ENCODE measurements around the gene USH1G. TPM values are rescaled to one million over a fixed set of nuclear protein-coding genes. Genes with fewer than 3 reads are reported as not detected.
"Not testable (repeated sequence)": the region's sequence is repeated elsewhere in the genome, so short reads cannot be mapped to it uniquely, and the experiment has no call there.

USH1G gene
- total RNA-seq, result not detected in 2 replicates

- no peak for DNase-seq (ENCODE audit: extremely low read depth, low read depth, low spot score)
Measured at GRCh38 chr17:74922694-74923537, at the start of gene USH1G. Gene USH1G, minus strand, starts transcription at chr17:74923255. Its CDS starts 182 bp downstream, at chr17:74923073.

DNA sequence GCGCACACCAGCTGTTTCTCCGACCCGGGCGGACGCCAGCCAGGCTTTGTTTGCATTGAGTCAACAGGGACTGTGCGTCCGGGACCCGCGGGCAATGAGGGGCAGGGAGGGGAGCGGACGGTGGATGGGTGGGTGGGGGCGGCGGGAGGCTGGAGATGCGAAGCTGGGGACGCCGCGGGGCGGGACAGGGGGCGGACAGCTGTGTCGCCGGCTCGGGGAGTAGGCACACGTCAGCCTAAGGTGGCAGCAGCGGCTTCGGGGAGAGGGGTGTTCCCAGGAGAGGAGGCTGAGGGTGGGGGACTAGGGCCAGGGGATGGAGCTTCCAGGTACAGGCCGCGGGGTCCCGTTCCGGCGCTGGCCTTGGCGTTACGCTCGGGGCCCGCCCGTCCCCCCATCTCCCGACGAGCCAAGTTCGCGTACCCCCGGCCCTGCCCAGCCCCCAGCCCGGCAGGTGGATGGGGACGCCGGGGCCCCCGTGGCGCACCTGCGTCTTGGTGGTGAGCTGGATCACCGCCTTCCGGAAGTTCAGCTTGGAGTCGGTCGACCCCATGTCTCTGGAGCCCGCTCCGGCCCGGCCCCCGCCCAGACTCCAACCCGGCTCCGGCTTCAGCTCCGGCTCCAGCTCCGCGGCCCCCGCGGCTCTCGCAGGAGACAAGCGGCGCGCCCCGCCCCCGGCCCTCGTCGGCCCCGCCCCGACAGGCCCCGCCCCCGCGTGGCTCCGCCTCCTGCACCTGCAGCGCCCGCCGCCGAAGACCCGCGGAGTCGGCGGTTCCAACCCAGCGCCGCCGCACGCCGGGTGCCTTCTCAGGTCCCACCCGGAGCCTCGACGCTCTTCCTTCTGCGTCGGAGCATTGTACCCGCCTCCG is 49.3 kb upstream of the USH1G start, which contains the start of gene HID1:
HID1 (minus strand) TSS at position 653 of the 866 bp plus-strand sequence; CDS start at position 550, 103 bp downstream.
- no peak for DNase-seq (ENCODE audit: extremely low read depth, low read depth, low spot score)

DNA sequence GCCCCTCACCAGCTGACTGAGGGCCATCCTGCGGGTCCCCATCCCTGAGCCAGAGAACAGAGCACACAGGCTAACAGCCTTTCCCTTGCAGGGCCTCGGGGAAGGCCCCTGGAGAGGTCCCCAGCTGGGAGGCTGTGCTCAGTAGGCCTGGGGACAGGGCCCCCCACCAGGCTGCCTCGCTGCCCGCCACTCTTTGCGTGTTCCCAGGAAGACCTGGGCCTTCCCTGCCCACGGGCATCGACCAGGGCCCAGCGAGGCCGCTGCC is 48.7 kb upstream of the USH1G start:
- DNase-seq (ENCODE audit: extremely low read depth, low read depth, low spot score), result no peak

DNA sequence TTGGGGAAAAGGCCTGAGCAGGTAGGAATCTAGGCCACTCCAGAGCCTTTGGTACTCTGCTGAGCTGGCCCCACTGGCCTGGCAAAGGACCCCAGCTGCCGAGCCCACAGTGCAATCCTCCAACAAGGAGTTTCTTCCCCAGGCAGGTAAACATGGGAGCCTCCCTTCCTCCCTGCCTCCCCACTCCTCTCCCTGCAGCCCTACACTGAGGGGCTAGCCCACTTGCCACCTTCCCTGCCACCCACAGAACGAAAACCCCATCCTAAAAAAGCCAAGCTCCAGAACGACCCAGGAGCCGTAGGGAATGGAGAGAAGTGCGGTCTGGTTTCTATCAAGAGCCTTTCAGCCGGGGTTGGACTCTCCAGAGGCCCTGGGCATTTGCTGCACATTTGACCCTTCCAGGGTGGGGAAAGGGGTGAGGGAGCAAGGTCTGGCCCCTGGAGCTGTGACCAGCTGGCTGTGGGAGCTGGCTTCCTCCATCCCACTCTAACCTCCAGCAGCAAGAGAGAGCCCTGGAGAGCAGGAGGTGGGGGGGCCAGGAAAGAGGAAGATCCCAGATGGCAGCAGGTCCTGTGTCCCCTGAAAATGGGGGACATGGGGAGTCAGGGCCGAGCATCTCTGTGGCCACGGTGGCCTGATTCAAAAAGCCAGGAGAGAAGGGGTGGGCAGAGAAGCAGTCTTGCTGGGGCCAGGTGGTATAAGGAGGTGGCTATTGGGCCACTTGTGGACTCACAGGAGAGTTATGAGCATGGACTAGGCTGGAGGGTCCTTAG is 48.2 kb upstream of the USH1G start:
- no peak for DNase-seq (ENCODE audit: extremely low read depth, low read depth, low spot score)

DNA sequence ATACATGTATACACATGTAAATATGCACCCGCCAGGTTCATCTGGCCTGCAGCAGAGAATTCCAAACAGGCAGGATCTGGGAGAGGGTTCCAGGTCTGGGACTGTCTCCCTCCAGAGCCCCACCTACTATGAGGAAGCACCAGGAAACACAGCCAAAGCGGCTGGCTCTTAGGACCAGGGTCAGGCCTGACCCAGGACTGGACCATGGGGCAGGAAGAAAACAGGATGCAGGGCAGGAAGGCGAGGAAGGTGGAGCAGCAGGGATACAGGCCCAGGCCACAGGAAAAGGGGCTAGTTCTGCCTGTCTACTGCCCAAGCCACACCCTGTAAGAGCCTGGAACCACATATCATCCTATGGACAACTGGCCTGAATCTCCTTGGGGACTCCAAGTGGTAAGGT is 47.3 kb upstream of the USH1G start:
- no peak for DNase-seq (ENCODE audit: extremely low read depth, low read depth, low spot score)

GRCh38 chr17:74969501-74969900 is 46.4 kb upstream of the USH1G start:
- DNase-seq (ENCODE audit: extremely low read depth, low read depth, low spot score), result not testable (repeated sequence)

GRCh38 chr17:74968361-74968780 is 45.3 kb upstream of the USH1G start:
- DNase-seq (ENCODE audit: extremely low read depth, low read depth, low spot score), result no peak

- DNase-seq (ENCODE audit: extremely low read depth, low read depth, low spot score), result no peak
Measured at GRCh38 chr17:74964988-74965622, 42.0 kb upstream of the USH1G start.

DNA sequence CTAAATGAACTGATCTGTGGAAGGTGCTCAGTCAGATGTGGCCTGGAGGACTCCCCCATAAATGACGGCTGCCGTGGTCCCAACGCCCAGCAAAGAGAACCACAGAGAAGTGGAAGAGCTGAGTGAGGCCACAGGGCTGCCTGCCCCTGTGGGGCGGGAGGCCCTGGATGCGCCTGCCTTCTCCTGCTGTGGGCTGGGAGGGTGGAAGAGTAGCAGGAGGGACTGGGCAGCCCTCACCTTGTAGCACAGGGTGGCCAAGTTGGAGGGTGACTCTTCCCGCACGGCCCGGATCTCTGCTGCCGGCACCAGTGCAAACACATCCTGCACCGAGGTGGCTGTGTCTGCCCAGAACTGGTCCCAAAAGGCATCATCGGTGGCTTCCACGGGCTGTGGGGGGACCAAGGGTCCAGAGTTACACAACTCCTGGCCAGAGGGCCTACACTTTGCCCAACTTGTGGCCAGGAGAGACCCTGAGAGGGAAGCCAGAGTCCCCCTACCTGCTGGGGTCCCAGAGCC is 41.2 kb upstream of the USH1G start:
- no peak for DNase-seq (ENCODE audit: extremely low read depth, low read depth, low spot score)

- no peak for DNase-seq (ENCODE audit: extremely low read depth, low read depth, low spot score)
Measured at GRCh38 chr17:74963656-74964055, 40.6 kb upstream of the USH1G start.

- DNase-seq (ENCODE audit: extremely low read depth, low read depth, low spot score), result no peak
Measured at GRCh38 chr17:74962622-74963394, 39.8 kb upstream of the USH1G start.

DNA sequence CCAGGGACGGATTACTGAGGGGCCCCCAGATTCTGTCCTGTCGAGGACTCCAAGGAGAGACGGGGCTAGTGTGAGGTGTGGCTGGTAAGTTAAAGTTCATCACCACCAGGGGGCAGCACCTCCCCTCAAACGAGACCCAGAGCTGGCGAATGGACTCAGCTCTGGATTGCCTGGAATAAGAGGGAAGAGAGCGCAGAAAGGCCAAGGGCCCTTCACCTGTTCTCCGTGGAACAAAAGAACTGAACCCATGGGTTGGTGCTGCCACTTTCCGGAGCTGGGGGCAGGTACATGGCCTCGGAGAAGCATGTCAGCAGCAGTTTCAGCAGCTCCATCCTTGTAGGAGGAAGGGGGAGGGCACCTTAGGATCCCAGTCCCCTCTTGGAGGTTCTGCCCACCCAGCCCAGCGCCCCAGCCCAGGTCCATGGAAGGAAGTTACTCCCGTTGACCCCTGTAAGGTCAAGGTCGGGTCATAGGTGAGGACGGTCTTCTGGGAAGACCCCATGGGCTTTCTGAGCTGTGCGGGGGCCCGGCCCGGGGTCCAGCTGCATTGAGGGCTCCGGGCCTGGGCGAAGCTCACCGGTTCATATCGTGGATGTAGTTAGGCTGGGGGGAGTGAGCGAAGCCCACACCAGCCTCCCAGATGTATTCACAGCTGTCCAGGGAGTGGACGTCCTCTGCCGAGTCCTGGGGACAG is 38.7 kb upstream of the USH1G start:
- DNase-seq (ENCODE audit: extremely low read depth, low read depth, low spot score), result peak; percentile 45

DNA sequence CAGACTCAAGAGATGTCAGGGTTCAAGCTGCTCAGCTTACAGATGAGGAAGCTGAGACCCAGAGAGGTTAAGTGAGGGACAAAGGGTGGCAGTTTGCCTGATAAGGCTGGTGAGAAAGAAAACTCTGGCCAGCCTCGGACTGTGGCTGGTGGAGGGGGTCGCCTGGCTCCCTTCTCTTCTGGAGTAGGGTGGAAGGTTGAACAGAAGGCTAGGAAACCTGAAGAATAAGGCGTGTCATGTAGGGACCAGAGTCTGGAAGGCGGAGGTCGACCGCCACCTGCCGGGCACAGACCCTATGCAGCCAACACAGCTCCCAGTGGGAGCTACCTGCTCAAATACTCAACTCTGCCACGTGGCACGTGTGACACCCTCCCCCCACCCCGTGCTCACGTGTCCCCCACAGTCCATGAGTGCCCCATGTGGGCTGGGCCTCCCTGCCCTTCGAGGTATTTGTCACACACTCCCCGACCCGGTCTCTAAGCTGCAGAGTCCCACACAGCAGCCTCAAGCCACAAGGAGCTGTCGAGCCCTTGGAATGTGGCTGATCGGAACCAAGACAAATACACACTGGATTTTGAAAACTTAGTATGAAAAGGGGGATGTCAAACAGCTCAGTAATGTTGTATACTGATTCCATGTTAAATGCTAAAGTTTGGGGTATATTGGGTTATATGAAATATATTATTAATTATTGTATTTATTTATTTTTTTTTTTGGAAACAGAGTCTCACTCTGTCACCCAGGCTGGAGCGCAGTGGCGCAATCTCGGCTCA is 37.7 kb upstream of the USH1G start:
- DNase-seq (ENCODE audit: extremely low read depth, low read depth, low spot score), result no peak

DNA sequence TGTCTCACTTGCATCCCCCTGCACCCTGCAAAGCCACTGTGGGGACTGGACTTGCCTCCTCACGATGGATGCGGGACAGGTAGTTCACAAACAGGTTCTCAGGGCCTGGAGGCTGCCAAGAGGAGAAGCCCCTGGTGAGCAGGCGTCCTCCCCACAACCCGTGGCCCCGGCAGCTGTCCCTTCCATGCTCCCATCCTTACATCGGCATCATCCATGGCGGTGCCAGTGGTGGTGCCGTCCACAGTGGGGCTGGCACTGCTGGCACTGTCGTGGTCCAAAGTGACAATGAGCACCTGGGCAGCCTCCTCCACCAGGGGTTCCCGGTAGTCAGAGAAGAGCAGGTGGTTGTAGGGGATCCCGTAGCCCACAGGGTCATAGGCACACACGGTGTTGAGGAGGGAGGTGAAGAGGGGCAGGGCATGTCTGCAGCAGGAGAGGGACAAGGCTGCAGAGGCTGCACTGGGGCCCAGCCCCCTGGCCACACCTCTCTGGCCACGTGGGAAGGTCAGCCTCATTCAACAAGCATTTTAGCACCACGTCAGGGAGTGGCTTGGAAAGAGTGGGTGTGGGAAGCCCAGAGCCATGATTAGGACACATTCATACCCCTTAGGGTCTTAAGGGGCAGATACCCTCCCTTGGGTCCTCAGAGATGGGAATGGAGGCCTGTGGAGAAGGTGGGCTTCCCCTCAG is 36.9 kb upstream of the USH1G start:
- no peak for DNase-seq (ENCODE audit: extremely low read depth, low read depth, low spot score)

- DNase-seq (ENCODE audit: extremely low read depth, low read depth, low spot score), result no peak
Measured at GRCh38 chr17:74957935-74958740, 35.1 kb upstream of the USH1G start.

- DNase-seq (ENCODE audit: extremely low read depth, low read depth, low spot score), result no peak
Measured at GRCh38 chr17:74956093-74956492, 33.0 kb upstream of the USH1G start.
